Cardiac muscle cell (in vitro differentiated cells and primary cell): ENCODE measurements around the gene PDZD2. TPM values are rescaled to one million over a fixed set of nuclear protein-coding genes. Genes with fewer than 3 reads are reported as not detected.

Source experiments
- DNase-seq, 2 donors: peaks; one replicate each; pipeline versions ENCODE4 v3.0.0 to v3.0.0-alpha.2; 2010 to 2017; ENCODE audit warnings: low read depth in 1 of 2, low spot score in 1 of 2
- H3K27ac ChIP-seq: fragments of 200-600 bp; sonication (generic); 2 replicates; pipeline ENCODE4 v1.5.1; 2016
- H3K27me3 ChIP-seq: fragments of 200-600 bp; sonication (generic); 2 replicates; pipeline ENCODE4 v1.6.0; 2016; ENCODE audit warnings: control low read depth
- H3K36me3 ChIP-seq: fragments of 200-600 bp; sonication (generic); 2 replicates; pipeline ENCODE4 v1.5.1; 2016; ENCODE audit warnings: control low read depth
- H3K4me1 ChIP-seq: fragments of 200-600 bp; sonication (generic); 2 replicates; pipeline ENCODE4 v1.8.1; 2017; ENCODE audit warnings: low read depth, mild to moderate bottlenecking, mixed run types
- H3K4me3 ChIP-seq: fragments of 200-600 bp; sonication (generic); 2 replicates; pipeline ENCODE4 v1.5.1; 2016; ENCODE audit warnings: mild to moderate bottlenecking
- H3K9me3 ChIP-seq: fragments of 200-600 bp; sonication (generic); 2 replicates; pipeline ENCODE4 v1.5.1; 2017; ENCODE audit warnings: low read depth, mild to moderate bottlenecking, control low read depth
- polyA plus RNA-seq: library from polyadenylated mRNA; unstranded; fragments of >200 nt; fragmentation: Nextera tagmentation; extraction: Ambion mirVana; gene quantifications from 2 replicates; pipeline ENCODE4 v1.2.1, GENCODE V29; 2016
- total RNA-seq: library from RNA; depleted of rRNA; stranded (reverse); fragments of >200 nt; gene quantifications from 2 replicates; pipeline ENCODE4 v1.2.3, GENCODE V29; 2016
- TF ChIP-seq, protein P1 (sequence below): IDR thresholded peaks from 2 replicates; pipeline ENCODE4 v1.5.1; 2012; ENCODE audit warnings: low read depth, mild to moderate bottlenecking, low read length

The PDZD2 gene
- total and polyA plus RNA-seq, 2 experiments from 2014 or later, result 3.0 to 3.5 TPM

GRCh38 chr5:32017692-32018367 is 378.9 kb downstream of the PDZD2 start:
- Histone ChIP-seq H3K27ac (no peak overlapping the region), H3K9me3 (no peaks in the 10 kb centered on the region), H3K4me1 (peaks cover 5% of the 10 kb centered on the region), H3K27me3 (no peaks in the 10 kb centered on the region), H3K4me3 (no peak overlapping the region), H3K36me3 (no peaks in the 10 kb centered on the region)
- peak in 1 of 2 donors; percentile 90 for DNase-seq
- TF ChIP-seq, protein P1, sequence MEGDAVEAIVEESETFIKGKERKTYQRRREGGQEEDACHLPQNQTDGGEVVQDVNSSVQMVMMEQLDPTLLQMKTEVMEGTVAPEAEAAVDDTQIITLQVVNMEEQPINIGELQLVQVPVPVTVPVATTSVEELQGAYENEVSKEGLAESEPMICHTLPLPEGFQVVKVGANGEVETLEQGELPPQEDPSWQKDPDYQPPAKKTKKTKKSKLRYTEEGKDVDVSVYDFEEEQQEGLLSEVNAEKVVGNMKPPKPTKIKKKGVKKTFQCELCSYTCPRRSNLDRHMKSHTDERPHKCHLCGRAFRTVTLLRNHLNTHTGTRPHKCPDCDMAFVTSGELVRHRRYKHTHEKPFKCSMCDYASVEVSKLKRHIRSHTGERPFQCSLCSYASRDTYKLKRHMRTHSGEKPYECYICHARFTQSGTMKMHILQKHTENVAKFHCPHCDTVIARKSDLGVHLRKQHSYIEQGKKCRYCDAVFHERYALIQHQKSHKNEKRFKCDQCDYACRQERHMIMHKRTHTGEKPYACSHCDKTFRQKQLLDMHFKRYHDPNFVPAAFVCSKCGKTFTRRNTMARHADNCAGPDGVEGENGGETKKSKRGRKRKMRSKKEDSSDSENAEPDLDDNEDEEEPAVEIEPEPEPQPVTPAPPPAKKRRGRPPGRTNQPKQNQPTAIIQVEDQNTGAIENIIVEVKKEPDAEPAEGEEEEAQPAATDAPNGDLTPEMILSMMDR, result no peak

DNA sequence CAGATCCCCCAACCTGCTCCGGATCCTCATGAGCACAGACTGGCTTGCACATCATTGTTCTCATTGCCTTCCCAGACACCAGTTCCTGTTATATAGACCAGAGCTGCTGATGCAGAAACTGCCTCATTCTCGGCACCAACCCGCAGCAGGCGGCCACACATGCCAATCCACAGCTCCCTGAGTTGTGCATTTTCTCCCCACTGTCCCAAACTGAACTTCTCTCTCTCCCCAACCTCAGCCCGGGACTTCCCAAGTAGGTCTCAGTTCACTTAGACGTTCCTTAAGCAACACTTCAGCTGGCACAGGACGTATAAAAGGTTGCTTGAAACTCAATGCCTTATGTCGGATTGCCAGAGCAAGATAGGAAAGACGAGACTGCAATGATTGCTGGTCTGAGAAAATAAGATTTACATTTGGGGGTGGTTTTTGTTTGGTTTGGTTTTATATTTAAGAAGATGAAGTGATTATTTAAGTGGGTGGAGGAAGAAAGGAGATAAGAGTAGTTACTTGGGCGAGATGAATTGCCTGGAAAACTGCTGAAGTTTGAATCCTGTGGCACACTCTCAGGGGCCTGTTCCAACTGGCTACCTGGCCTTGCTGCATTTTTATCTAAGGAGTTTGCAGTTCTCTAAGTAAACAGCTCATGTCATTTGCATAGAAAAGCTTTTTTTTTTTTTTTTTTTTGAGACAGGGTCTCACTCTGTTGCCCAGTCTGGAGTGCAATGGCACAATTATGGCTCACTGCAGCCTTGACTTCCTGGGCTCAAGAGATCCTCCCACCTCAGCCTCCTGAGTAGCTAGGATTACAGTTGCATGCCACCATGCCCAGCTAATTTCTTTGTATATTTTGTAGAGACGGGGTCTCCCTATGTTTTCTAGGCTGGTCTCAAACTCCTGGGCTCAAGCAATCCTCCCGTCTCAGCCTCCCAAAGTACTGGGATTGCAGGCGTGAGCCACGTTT is 379.8 kb downstream of the PDZD2 start:
- Histone ChIP-seq H3K27ac (no peak overlapping the region), H3K27me3 (no peaks in the 10 kb centered on the region), H3K36me3 (no peaks in the 10 kb centered on the region), H3K4me1 (peaks cover 5% of the 10 kb centered on the region), H3K9me3 (no peaks in the 10 kb centered on the region), H3K4me3 (no peak overlapping the region)
- DNase-seq, result peak in 1 of 2 donors; percentile 47
- TF ChIP-seq, protein P1, result no peak

DNA sequence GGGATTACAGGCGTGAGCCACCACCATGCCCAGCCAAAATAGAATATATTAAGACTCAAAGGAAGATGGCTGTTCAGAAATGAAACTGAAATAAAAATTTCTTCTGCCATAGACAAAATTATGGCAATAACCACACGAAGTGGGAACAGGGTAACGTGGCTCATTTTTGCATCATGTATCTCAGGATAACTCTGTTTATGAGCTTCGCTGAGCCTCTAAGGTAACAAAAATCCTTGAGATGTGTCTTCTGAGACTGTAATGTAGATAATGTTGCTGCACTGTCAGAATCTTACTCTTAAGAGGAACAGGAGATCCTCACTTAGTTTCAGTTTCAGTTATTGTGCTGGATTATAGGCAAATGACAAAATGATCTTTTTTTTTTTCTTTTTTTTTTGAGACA is 381.3 kb downstream of the PDZD2 start:
- Histone ChIP-seq H3K4me3 (no peak overlapping the region), H3K27me3 (no peaks in the 10 kb centered on the region), H3K27ac (no peak overlapping the region), H3K9me3 (no peaks in the 10 kb centered on the region), H3K36me3 (no peaks in the 10 kb centered on the region), H3K4me1 (no peaks in the 10 kb centered on the region)
- no peak for DNase-seq
- TF ChIP-seq, protein P1, result no peak

DNA sequence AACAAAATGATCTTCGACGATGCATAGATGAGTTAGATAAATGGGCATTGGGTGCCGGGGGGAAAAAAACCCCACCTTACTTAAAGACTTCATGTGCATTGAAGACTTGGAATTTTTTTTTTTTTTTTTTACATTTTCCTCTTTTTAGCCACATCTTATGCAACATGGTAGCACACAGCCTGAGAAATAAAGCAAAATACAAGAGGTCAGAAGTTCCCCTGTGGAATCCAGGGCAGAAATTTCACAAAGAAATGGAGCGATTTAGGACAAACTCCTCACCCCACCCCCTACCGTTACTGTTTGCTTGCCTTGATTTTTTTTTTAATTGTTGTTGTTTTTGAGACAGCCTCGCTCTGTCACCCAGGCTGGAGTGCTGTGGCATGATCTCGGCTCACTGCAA is 382.0 kb downstream of the PDZD2 start:
- Histone ChIP-seq H3K27ac (no peak overlapping the region), H3K27me3 (no peaks in the 10 kb centered on the region), H3K36me3 (no peaks in the 10 kb centered on the region), H3K9me3 (no peaks in the 10 kb centered on the region), H3K4me1 (no peaks in the 10 kb centered on the region), H3K4me3 (no peak overlapping the region)
- no peak for DNase-seq
- TF ChIP-seq, protein P1, result no peak

- no peak for DNase-seq
- Histone ChIP-seq H3K9me3 (no peaks in the 10 kb centered on the region), H3K27me3 (no peaks in the 10 kb centered on the region), H3K36me3 (no peaks in the 10 kb centered on the region), H3K27ac (no peak overlapping the region), H3K4me1 (no peaks in the 10 kb centered on the region), H3K4me3 (no peak overlapping the region)
- TF ChIP-seq, protein P1, result no peak
Measured at GRCh38 chr5:32021771-32022170, 382.8 kb downstream of the PDZD2 start.
